CD4-positive, alpha-beta T cell (primary cell): ENCODE results near the gene WDR45. TPM values are rescaled to one million over a fixed set of nuclear protein-coding genes. Genes with fewer than 3 reads are reported as not detected.

ENCODE experiments used
- ATAC-seq: fragments of 200-7000 bp; cut with Tn5 transposase; one replicate; pipeline ENCODE4 v1.10.0; 2022; ENCODE audit warnings: mild to moderate bottlenecking; ENCODE audit not compliant: poor library complexity
- CTCF ChIA-PET: fragments of 350-600 bp; sonication (Branson Sonifier 250); formaldehyde crosslinking; loops from one replicate; lab custom pipeline; 2021; ENCODE audit warnings: antibody characterized with exemption, inconsistent platforms; lab: Charles Lee
- POLR2A ChIA-PET: fragments of 350-600 bp; sonication (Branson Sonifier 250); formaldehyde crosslinking; loops from one replicate; lab custom pipeline; 2021; ENCODE audit warnings: antibody characterized with exemption, inconsistent platforms; lab: Charles Lee
- DNase-seq, 14 experiments: peaks; one replicate each; pipeline ENCODE4 v3.0.0-alpha.2; 2013 to 2020; ENCODE audit warnings: mixed read lengths in 2 of 14
- H3K27ac ChIP-seq, 2 donors: one replicate each; pipeline versions ENCODE4 v1.5.1 to v1.7.0; 2013; ENCODE audit warnings: low read length in 2 of 2, low read depth in 1 of 2, mild to moderate bottlenecking in 1 of 2
- H3K27me3 ChIP-seq, 2 experiments: 1 replicate in 1 of 2; 2 replicates in 1 of 2; pipeline versions ENCODE4 v1.6.1 to v1.7.0; 2013; ENCODE audit warnings: low read length in 2 of 2, control low read depth in 1 of 2, mild to moderate bottlenecking in 1 of 2, moderate library complexity in 1 of 2; ENCODE audit not compliant: insufficient read depth in 2 of 2, control insufficient read depth in 1 of 2
- H3K36me3 ChIP-seq: one replicate; pipeline ENCODE4 v1.6.1; 2013; ENCODE audit warnings: low read length, control low read depth; ENCODE audit not compliant: insufficient read depth
- H3K4me1 ChIP-seq: one replicate; pipeline ENCODE4 v1.6.1; 2013; ENCODE audit warnings: low read length, control low read depth; ENCODE audit not compliant: insufficient read depth
- H3K4me3 ChIP-seq: one replicate; pipeline ENCODE4 v1.5.1; 2013; ENCODE audit warnings: mild to moderate bottlenecking, low read length, moderate library complexity
- H3K9me3 ChIP-seq, 2 experiments: 1 replicate in 1 of 2; 2 replicates in 1 of 2; pipeline versions ENCODE4 v1.6.1 to v1.7.0; 2013; ENCODE audit warnings: low read length in 2 of 2, mild to moderate bottlenecking in 2 of 2, control low read depth in 1 of 2, moderate library complexity in 1 of 2; ENCODE audit not compliant: control insufficient read depth in 1 of 2, insufficient read depth in 1 of 2
- H3K27ac Mint-ChIP-seq: one replicate; pipeline ENCODE4 v1.8.0; 2020; ENCODE audit warnings: mixed read lengths
- H3K27me3 Mint-ChIP-seq: one replicate; pipeline ENCODE4 v1.8.0; 2021; ENCODE audit warnings: mixed read lengths
- H3K36me3 Mint-ChIP-seq: one replicate; pipeline ENCODE4 v1.8.0; 2021; ENCODE audit warnings: low read depth, mixed read lengths
- H3K4me1 Mint-ChIP-seq: one replicate; pipeline ENCODE4 v1.8.0; 2021; ENCODE audit warnings: low read depth, mixed read lengths
- H3K4me3 Mint-ChIP-seq: one replicate; pipeline ENCODE4 v1.8.0; 2020; ENCODE audit warnings: mild to moderate bottlenecking, mixed read lengths
- H3K9me3 Mint-ChIP-seq: one replicate; pipeline ENCODE4 v1.8.0; 2020; ENCODE audit warnings: mixed read lengths
- intact Hi-C, 2 experiments: fragments of 100-400 bp; cut with DNase I in 1 of 2; cut with micrococcal nuclease in 1 of 2; formaldehyde crosslinking; loops; one replicate each; pipeline versions ENCODE4 v1.15.1 to v1.9.0; 2023 to 2025; cut with DNase I, micrococcal nuclease
- total RNA-seq, 174 experiments: library from RNA in 2 of 174; stranded (reverse) in 2 of 174; gene quantifications; one replicate each; pipeline ENCODE4 v1.2.3 and lab custom pipeline; 2021 to 2026
- TF ChIP-seq, protein P1 (sequence below): fragments of 200-600 bp; IDR thresholded peaks from one replicate; pipeline ENCODE4 v1.8.0; 2022; ENCODE audit warnings: antibody characterized with exemption, mild to moderate bottlenecking

WDR45 gene
- total RNA-seq, 2 experiments from 2014 or later = 74.8 to 78.7 TPM

DNA sequence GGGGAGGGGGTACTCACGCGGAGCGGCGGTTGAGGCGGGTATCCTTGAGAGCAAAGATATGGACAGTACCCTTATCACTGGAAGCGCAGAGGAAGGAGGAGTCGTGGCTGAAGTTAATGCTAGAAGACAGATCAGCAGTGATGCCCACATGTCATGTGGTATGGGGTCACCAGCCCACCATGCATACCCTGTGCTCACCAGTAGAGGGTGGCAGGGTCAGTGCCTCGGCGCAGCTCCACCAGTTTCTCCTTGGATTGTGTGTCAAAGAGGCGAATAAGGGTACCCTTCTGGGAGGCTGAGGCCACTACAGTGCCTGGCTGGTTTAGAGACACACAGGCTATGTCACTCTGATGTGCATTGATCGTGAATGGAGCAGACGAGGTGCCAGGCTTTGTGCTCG is 4.3 kb downstream of the WDR45 start:
- H3K27me3 ChIP-seq = no peaks in the 10 kb centered on the region
- DNase-seq (no peak), ATAC-seq (no peak)
- intact Hi-C loops = loop anchor here (2.0 to 5.0 kb wide), 3 partner anchors 25 to 33 kb away; partner anchors contain the start of gene TFE3 (in 2 of the 2)
- CTCF ChIA-PET = no interaction called here
- peaks cover 15% of the 10 kb centered on the region for H3K36me3 ChIP-seq
- peak overlapping the region; percentile 27 for H3K27ac Mint-ChIP-seq
- POLR2A ChIA-PET = no interaction called here
- H3K9me3 Mint-ChIP-seq = no peaks in the 10 kb centered on the region
- no peak overlapping the region for H3K4me3 ChIP-seq
- no peak overlapping the region for H3K4me3 Mint-ChIP-seq
- TF ChIP-seq, protein P1, sequence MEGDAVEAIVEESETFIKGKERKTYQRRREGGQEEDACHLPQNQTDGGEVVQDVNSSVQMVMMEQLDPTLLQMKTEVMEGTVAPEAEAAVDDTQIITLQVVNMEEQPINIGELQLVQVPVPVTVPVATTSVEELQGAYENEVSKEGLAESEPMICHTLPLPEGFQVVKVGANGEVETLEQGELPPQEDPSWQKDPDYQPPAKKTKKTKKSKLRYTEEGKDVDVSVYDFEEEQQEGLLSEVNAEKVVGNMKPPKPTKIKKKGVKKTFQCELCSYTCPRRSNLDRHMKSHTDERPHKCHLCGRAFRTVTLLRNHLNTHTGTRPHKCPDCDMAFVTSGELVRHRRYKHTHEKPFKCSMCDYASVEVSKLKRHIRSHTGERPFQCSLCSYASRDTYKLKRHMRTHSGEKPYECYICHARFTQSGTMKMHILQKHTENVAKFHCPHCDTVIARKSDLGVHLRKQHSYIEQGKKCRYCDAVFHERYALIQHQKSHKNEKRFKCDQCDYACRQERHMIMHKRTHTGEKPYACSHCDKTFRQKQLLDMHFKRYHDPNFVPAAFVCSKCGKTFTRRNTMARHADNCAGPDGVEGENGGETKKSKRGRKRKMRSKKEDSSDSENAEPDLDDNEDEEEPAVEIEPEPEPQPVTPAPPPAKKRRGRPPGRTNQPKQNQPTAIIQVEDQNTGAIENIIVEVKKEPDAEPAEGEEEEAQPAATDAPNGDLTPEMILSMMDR = no peak
- no peaks in the 10 kb centered on the region for H3K27me3 Mint-ChIP-seq
- no peaks in the 10 kb centered on the region for H3K9me3 ChIP-seq
- peaks cover 27% of the 10 kb centered on the region for H3K4me1 Mint-ChIP-seq
- H3K27ac ChIP-seq = no peak overlapping the region
- peaks cover 33% of the 10 kb centered on the region for H3K4me1 ChIP-seq
- peaks cover 38% of the 10 kb centered on the region for H3K36me3 Mint-ChIP-seq

DNA sequence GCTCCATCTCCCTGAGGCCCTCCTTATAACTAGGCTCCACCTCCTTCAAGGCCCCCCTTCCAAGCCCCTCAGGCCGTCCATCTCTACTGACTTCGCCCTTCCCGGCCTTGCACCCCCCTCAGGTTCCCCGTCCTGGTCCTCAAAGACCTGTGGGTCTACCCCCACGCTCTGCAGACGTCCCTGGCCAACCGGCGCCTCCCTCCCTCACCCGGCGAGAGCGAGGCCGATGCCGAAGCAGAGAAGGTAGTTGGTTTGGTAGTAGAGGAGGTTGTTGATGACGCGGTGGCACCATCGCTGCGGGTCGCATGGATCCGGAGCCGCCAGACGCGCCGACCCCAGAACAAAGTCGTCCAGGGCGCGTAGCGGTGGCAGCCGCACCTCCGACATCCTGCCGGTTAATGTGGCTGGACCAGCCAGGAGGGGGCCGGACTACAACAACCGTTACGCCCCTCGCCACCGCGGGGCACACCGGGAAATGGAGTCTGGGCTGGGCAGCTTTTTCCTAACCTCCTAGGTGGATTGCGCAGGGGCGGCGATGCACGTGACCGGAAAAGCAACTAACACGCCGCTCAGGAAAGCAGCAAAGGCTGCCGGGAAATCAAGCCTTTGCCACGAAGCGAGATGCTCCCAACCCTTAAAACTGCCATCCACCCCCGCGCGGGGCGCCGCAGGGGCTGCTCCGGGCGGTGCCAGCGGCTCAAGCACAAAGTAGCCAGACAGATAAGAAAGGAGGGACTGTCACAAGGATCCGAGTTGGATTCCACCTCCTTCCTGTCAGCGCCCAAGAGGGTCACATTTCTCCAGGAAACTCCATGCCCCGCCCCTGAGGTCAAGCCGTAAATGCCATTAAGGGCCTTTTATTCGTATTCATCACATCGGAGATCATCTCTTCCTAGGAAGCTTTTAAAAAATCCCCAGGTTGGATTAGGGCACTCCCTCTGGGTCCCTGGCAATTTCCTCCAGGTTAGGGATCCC is 5.8 kb downstream of the WDR45 start, which contains the start of gene PRAF2:
TSS of gene PRAF2 (minus strand) at position 402 of the 975 bp plus-strand sequence. CDS start at position 387, 15 bp downstream.
- ChIA-PET POLR2A (interaction anchor here (0.6 to 1.5 kb wide), 6 partner anchors 31 to 195 kb away, joined by 3 to 9 read pairs (median 3); partner anchors contain the start of genes OTUD5 and TFE3), CTCF (no interaction called here)
- peak within 1 kb of the TSS; percentile 91 for H3K27ac Mint-ChIP-seq
- Histone ChIP-seq H3K4me1 (peaks cover 25% of the 10 kb centered on the region), H3K9me3 (no peaks in the 10 kb centered on the region), H3K27me3 (no peaks in the 10 kb centered on the region), H3K36me3 (peaks cover 15% of the 10 kb centered on the region), H3K4me3 (peak within 1 kb of the TSS; percentile 72), H3K27ac (peak within 1 kb of the TSS; percentile 60 to 66)
- H3K4me3 Mint-ChIP-seq = peak within 1 kb of the TSS; percentile 84
- DNase-seq = peak; percentile 75 to 95 (median 88)
- H3K4me1 Mint-ChIP-seq = peaks cover 20% of the 10 kb centered on the region
- TF ChIP-seq, protein P1 = no peak
- H3K36me3 Mint-ChIP-seq = peaks cover 23% of the 10 kb centered on the region
- no peaks in the 10 kb centered on the region for H3K9me3 Mint-ChIP-seq
- peak; percentile 98 for ATAC-seq
- H3K27me3 Mint-ChIP-seq = no peaks in the 10 kb centered on the region
- intact Hi-C loops = loop anchor here (1.0 to 2.0 kb wide), 3 partner anchors 27 to 49 kb away; partner anchors contain the start of genes GPKOW (in 1 of the 2) and TFE3 (in 1 of the 2)

DNA sequence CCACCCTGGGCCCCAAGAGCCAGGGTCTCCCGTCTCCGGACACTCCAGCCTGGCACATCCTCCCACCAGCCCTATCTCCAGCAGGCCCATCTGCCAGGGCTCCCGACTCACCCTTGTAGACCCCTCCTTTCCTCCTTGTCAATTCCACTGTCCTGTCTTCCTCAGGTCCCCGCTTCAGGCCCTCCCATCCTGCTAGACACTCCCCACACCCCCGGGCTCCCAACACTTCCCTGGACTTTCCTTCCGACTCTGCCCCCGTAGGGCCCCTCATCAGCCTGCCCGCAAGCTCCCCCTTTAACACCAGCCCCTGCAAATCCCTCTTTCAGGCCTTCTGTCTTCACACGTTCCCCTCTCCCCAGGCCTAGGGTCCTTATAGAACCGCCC is 7.0 kb downstream of the WDR45 start:
- no peaks in the 10 kb centered on the region for H3K27me3 Mint-ChIP-seq
- Histone ChIP-seq H3K4me1 (peaks cover 20% of the 10 kb centered on the region), H3K27me3 (no peaks in the 10 kb centered on the region), H3K9me3 (no peaks in the 10 kb centered on the region), H3K27ac (no peak overlapping the region), H3K4me3 (no peak overlapping the region), H3K36me3 (peaks cover 15% of the 10 kb centered on the region)
- peaks cover 15% of the 10 kb centered on the region for H3K4me1 Mint-ChIP-seq
- peaks cover 14% of the 10 kb centered on the region for H3K36me3 Mint-ChIP-seq
- peak overlapping the region; percentile 91 for H3K27ac Mint-ChIP-seq
- TF ChIP-seq, protein P1 = no peak
- peak overlapping the region; percentile 84 for H3K4me3 Mint-ChIP-seq
- intact Hi-C loops = no loop called here
- ATAC-seq (no peak), DNase-seq (no peak)
- no peaks in the 10 kb centered on the region for H3K9me3 Mint-ChIP-seq
- CTCF ChIA-PET = no interaction called here
- POLR2A ChIA-PET = no interaction called here
